Testis (tissue), 3 donors: Measurements from ENCODE around the gene TNFAIP8L1. TPM values are rescaled to one million over a fixed set of nuclear protein-coding genes. Genes with fewer than 3 reads are reported as not detected.

Experiments
- DNase-seq: peaks from one replicate; pipeline ENCODE4 v3.0.0-alpha.2; 2019
- H3K27ac ChIP-seq, 2 donors: fragments of 200-600 bp; sonication (generic); one replicate each; pipeline ENCODE4 v1.5.1; 2019
- H3K27me3 ChIP-seq: fragments of 200-600 bp; sonication (generic); one replicate; pipeline ENCODE4 v1.5.1; 2019
- H3K36me3 ChIP-seq: fragments of 200-600 bp; sonication (generic); one replicate; pipeline ENCODE4 v1.5.1; 2017; ENCODE audit warnings: low read depth; ENCODE audit errors: missing control alignments
- H3K4me1 ChIP-seq: fragments of 200-600 bp; sonication (generic); one replicate; pipeline ENCODE4 v1.5.1; 2019
- H3K4me3 ChIP-seq, 2 donors: fragments of 200-600 bp; sonication (generic); one replicate each; pipeline ENCODE4 v1.5.1; 2017 to 2019
- H3K9me3 ChIP-seq: fragments of 200-600 bp; sonication (generic); one replicate; pipeline ENCODE4 v1.5.1; 2017
- POLR2A ChIP-seq: fragments of 450-650 bp; IDR thresholded peaks from one replicate; pipeline ENCODE4 v1.6.1; 2017; ENCODE audit warnings: antibody characterized with exemption, mild to moderate bottlenecking, moderate library complexity
- WGBS, 2 donors: methylation state at CpG; one replicate each; pipeline ENCODE4 v1.1.5; 2018; 5-methylcytosine and 5-hydroxymethylcytosine counted together
- intact Hi-C: fragments of 100-400 bp; cut with DNase I; formaldehyde crosslinking; loops from one replicate; pipeline ENCODE4 v1.15.1; 2023; ENCODE audit warnings: low total_unique reads
- polyA plus RNA-seq: library from polyadenylated mRNA; stranded (reverse); fragments of 350-450 nt; fragmentation: Illumina TruSeq; extraction: RNeasy Lipid Tissue Mini Kit (QIAGEN cat#74804); gene quantifications from one replicate; pipeline ENCODE4 v1.2.3, GENCODE V29; 2014; ENCODE audit warnings: low read depth, low replicate concordance; ENCODE audit not compliant: insufficient read depth
- total RNA-seq, 2 donors: library from RNA; depleted of rRNA; stranded (reverse); fragments of >200 nt; gene quantifications; one replicate each; pipeline ENCODE4 v1.2.3, GENCODE V29; 2016
- TF ChIP-seq, protein P1 (sequence below), 3 experiments: fragments of 450-650 bp in 2 of 3; fragments of 200-600 bp in 1 of 3; sonication (generic) in 1 of 3; IDR thresholded peaks; one replicate each; pipeline ENCODE4 v1.5.1; 2016 to 2019; ENCODE audit warnings: antibody characterized with exemption in 3 of 3, mild to moderate bottlenecking in 2 of 3, moderate library complexity in 1 of 3

TNFAIP8L1 gene
- total and polyA plus RNA-seq, 3 donors from 2014 or later = 9.7 to 15.9 (median 13.4) TPM

DNA sequence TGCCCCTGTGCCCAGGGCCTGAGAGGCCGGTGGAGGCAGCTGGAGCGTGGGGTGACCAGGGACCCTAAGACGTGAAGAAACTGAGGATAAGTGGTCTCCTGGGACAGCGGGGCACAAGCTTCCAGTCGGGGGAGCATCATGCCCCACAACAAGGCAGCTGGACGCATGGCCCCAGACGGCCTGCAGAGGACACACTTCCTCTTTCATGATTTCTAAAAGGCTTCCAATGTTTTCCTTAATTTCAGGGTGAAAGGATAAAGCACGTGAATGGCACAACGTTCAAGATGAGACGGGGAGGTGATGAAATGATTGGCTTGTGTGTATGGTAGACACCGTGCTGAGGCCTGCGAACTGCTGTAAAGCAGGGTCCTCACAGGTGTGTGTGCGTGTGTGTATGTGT is 51.0 kb downstream of the TNFAIP8L1 start:
- Histone ChIP-seq H3K9me3 (no peaks in the 10 kb centered on the region), H3K4me1 (no peaks in the 10 kb centered on the region), H3K27ac (no peak overlapping the region), H3K4me3 (no peak overlapping the region), H3K27me3 (no peaks in the 10 kb centered on the region), H3K36me3 (no peaks in the 10 kb centered on the region)
- TF ChIP-seq POLR2A = no peak
- TF ChIP-seq, protein P1, sequence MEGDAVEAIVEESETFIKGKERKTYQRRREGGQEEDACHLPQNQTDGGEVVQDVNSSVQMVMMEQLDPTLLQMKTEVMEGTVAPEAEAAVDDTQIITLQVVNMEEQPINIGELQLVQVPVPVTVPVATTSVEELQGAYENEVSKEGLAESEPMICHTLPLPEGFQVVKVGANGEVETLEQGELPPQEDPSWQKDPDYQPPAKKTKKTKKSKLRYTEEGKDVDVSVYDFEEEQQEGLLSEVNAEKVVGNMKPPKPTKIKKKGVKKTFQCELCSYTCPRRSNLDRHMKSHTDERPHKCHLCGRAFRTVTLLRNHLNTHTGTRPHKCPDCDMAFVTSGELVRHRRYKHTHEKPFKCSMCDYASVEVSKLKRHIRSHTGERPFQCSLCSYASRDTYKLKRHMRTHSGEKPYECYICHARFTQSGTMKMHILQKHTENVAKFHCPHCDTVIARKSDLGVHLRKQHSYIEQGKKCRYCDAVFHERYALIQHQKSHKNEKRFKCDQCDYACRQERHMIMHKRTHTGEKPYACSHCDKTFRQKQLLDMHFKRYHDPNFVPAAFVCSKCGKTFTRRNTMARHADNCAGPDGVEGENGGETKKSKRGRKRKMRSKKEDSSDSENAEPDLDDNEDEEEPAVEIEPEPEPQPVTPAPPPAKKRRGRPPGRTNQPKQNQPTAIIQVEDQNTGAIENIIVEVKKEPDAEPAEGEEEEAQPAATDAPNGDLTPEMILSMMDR (IDR thresholded peaks at IDR 0.05) = no peak
- intact Hi-C loops = no loop called here
- 79 to 85% methylated on average over 13 of the region's 13 CpGs for WGBS, 2 donors
- no peak for DNase-seq

DNA sequence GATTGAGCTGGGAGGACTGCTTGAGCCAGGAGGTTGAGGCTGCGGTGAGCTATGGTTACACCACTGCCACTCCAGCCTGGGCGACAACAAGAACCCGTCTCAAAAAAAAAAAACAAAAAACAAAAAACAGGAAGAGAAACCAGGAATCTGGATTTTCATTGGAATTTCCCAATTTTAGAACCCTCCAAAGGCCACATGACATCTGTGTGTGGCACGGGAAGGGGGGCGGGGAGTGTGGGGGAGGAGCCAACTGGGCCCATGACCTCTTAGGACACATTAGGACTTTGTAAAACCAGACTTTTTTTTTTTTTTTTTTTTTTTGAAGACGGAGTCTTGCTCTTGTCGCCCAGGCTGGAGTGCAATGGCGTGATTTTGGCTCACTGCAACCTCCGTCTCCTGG is 52.1 kb downstream of the TNFAIP8L1 start:
- Histone ChIP-seq H3K9me3 (no peaks in the 10 kb centered on the region), H3K27ac (no peak overlapping the region), H3K4me3 (no peak overlapping the region), H3K27me3 (no peaks in the 10 kb centered on the region), H3K36me3 (no peaks in the 10 kb centered on the region), H3K4me1 (no peaks in the 10 kb centered on the region)
- DNase-seq = no peak
- WGBS, 2 donors = 89 to 91% methylated on average over 9 of the region's 9 CpGs
- intact Hi-C loops = no loop called here
- no peak for TF ChIP-seq POLR2A
- TF ChIP-seq, protein P1 (IDR thresholded peaks at IDR 0.05) = no peak

DNA sequence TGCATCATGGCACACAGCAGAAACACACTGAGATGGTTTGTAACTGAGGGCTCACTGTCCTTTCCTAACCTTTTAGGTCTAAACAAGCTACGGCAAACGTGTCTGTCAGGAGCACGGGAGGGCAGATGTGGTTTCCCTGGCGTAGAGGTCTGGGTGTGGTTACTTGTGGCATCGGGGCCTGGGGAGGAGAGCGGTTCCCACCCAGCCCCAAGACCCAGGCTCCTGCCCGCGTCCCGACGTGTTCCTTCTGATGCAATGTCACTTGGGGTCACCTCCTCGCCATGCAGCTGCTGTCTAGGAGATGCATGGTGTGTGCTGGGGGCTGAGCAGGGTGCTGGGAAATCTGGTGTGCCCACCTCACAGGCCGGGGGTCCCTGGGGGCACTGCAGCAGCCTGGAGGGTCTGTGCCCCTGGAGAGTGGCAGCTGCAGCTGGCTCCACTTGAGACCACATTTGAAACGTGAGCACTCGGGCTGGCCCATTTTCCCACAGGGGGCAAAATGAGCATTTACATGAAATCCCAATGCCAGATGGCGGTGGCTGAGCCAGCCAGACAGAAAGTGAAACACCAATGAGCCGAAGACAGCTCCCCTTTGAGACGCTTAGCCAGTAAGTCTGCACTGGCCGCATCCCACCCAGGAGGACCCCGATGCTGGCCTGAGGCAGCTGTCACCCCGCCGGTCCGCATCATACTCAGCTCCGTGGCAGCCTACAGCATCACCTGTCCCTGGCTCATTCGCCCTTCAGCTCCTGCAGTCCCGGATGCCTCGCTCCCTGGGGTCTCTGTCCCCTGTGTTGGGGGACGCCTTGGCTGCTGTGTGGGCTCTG is 53.1 kb downstream of the TNFAIP8L1 start:
- H3K36me3 ChIP-seq = no peaks in the 10 kb centered on the region
- H3K9me3 ChIP-seq = no peaks in the 10 kb centered on the region
- no peak for TF ChIP-seq POLR2A
- TF ChIP-seq, protein P1 (IDR thresholded peaks at IDR 0.05) = no peak
- no peak overlapping the region for H3K27ac ChIP-seq
- 91 to 93% methylated on average over 10 to 26 of the region's 27 CpGs for WGBS, 2 donors
- DNase-seq = no peak
- H3K4me1 ChIP-seq = no peaks in the 10 kb centered on the region
- intact Hi-C loops = no loop called here
- H3K4me3 ChIP-seq = no peak overlapping the region
- no peaks in the 10 kb centered on the region for H3K27me3 ChIP-seq

DNA sequence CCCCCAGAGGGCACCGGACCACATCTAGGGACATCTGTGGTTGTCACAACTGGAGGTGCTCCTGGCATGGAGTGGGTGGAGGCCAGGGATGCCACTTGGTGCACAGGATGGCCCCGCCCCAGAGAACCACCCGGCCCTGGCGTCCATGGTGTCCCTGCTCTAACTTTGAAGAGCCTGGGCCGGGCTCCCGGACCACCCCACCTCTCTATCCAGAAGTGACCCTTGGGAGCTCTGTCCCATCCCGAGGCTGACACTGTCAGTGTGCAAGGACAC is 53.7 kb downstream of the TNFAIP8L1 start:
- 87 to 100% methylated on average over 2 to 7 of the region's 7 CpGs for WGBS, 2 donors
- no peak overlapping the region for H3K4me3 ChIP-seq
- no peaks in the 10 kb centered on the region for H3K4me1 ChIP-seq
- no peaks in the 10 kb centered on the region for H3K9me3 ChIP-seq
- no peak overlapping the region for H3K27ac ChIP-seq
- H3K36me3 ChIP-seq = no peaks in the 10 kb centered on the region
- intact Hi-C loops = no loop called here
- no peaks in the 10 kb centered on the region for H3K27me3 ChIP-seq
- no peak for DNase-seq
- TF ChIP-seq, protein P1 (IDR thresholded peaks at IDR 0.05) = no peak
- no peak for TF ChIP-seq POLR2A
